GM18508 (cell line): ENCODE measurements around the gene PKD1L1.

Experiments
- ATAC-seq: cut with Tn5 transposase; IDR thresholded peaks from one replicate; pipeline ENCODE4 v1.9.1; 2021; ENCODE audit warnings: moderate number of reproducible peaks; ENCODE audit not compliant: insufficient read depth, unreplicated experiment

PKD1L1 gene

GRCh38 chr7:47906883-47907282 is 41.4 kb downstream of the PKD1L1 start:
- no peak for ATAC-seq

- ATAC-seq, result no peak
Measured at GRCh38 chr7:47905076-47905920, 43.0 kb downstream of the PKD1L1 start.

- ATAC-seq, result no peak
Measured at GRCh38 chr7:47902013-47902412, 46.3 kb downstream of the PKD1L1 start.

GRCh38 chr7:47901542-47901941 is 46.7 kb downstream of the PKD1L1 start:
- ATAC-seq, result no peak

- ATAC-seq, result no peak
Measured at GRCh38 chr7:47897831-47898230, 50.4 kb downstream of the PKD1L1 start.

GRCh38 chr7:47896809-47897423 is 51.4 kb downstream of the PKD1L1 start:
- no peak for ATAC-seq

- no peak for ATAC-seq
Measured at GRCh38 chr7:47895026-47895425, 53.2 kb downstream of the PKD1L1 start.

GRCh38 chr7:47893721-47894365 is 54.4 kb downstream of the PKD1L1 start:
- ATAC-seq, result no peak

- no peak for ATAC-seq
Measured at GRCh38 chr7:47893238-47893637, 55.0 kb downstream of the PKD1L1 start.

- ATAC-seq, result no peak
Measured at GRCh38 chr7:47890606-47891005, 57.7 kb downstream of the PKD1L1 start.

- ATAC-seq, result no peak
Measured at GRCh38 chr7:47890125-47890524, 58.1 kb downstream of the PKD1L1 start.

GRCh38 chr7:47889723-47890122 is 58.5 kb downstream of the PKD1L1 start:
- no peak for ATAC-seq

GRCh38 chr7:47888371-47889265 is 59.6 kb downstream of the PKD1L1 start:
- no peak for ATAC-seq

- ATAC-seq, result no peak
Measured at GRCh38 chr7:47887016-47887640, 61.1 kb downstream of the PKD1L1 start.

GRCh38 chr7:47885987-47886811 is 62.1 kb downstream of the PKD1L1 start:
- ATAC-seq, result no peak

- ATAC-seq, result no peak
Measured at GRCh38 chr7:47885309-47885986, 62.8 kb downstream of the PKD1L1 start.

- no peak for ATAC-seq
Measured at GRCh38 chr7:47884675-47885074, 63.6 kb downstream of the PKD1L1 start.

- ATAC-seq, result no peak
Measured at GRCh38 chr7:47882635-47883034, 65.6 kb downstream of the PKD1L1 start.

GRCh38 chr7:47881256-47881655 is 67.0 kb downstream of the PKD1L1 start:
- ATAC-seq, result no peak
